Psoas muscle (tissue), 8 donors: ENCODE results near the gene CTBP2. TPM values are rescaled to one million over a fixed set of nuclear protein-coding genes. Genes with fewer than 3 reads are reported as not detected.
A peak's percentile ranks its signal among the peaks of the same experiment; 100 is the strongest.

ENCODE experiments used
- ATAC-seq, 4 donors: fragments of 200-7000 bp; cut with Tn5 transposase; one replicate each; pipeline ENCODE4 v1.9.1; 2020; ENCODE audit warnings: moderate library complexity in 3 of 4, mild to moderate bottlenecking in 2 of 4
- DNase-seq, 2 donors: peaks; one replicate each; pipeline ENCODE4 v3.0.0-alpha.2; 2020
- H3K27ac ChIP-seq: fragments of 200-600 bp; one replicate; pipeline ENCODE4 v1.8.0; 2022
- H3K27me3 ChIP-seq, 3 donors: fragments of 200-600 bp in 1 of 3; one replicate each; pipeline versions ENCODE4 v1.6.1 to v1.8.0; 2013 to 2022; ENCODE audit warnings: low read length in 2 of 3, mild to moderate bottlenecking in 2 of 3, moderate library complexity in 1 of 3; ENCODE audit not compliant: insufficient read depth in 3 of 3
- H3K36me3 ChIP-seq, 2 donors: fragments of 200-600 bp in 1 of 2; one replicate each; pipeline versions ENCODE4 v1.6.1 to v1.8.0; 2013 to 2022; ENCODE audit warnings: low read depth in 1 of 2, mild to moderate bottlenecking in 1 of 2, moderate library complexity in 1 of 2; ENCODE audit not compliant: insufficient read depth in 1 of 2
- H3K4me1 ChIP-seq: fragments of 200-600 bp; one replicate; pipeline ENCODE4 v1.8.0; 2022
- H3K4me3 ChIP-seq: fragments of 200-600 bp; one replicate; pipeline ENCODE4 v1.8.0; 2022; ENCODE audit warnings: mild to moderate bottlenecking
- H3K9me3 ChIP-seq: fragments of 200-600 bp; one replicate; pipeline ENCODE4 v1.8.0; 2022
- CTCF ChIP-seq: fragments of 200-600 bp; IDR thresholded peaks from one replicate; pipeline ENCODE4 v1.8.0; 2022; ENCODE audit warnings: antibody characterized with exemption
- WGBS, 3 donors: extraction: QIAGEN DNeasy Blood & Tissue Kit; methylation state at CpG; one replicate each; pipeline versions ENCODE4 v1.1.6 to v1.1.7; 2013; 5-methylcytosine and 5-hydroxymethylcytosine counted together
- intact Hi-C, 2 donors: fragments of 100-400 bp; cut with DNase I; formaldehyde crosslinking; loops; one replicate each; pipeline versions ENCODE4 v1.11.0 to v1.14.2; 2022
- polyA plus RNA-seq, 3 donors: library from polyadenylated mRNA; stranded (reverse); fragments of 200-250 nt; gene quantifications; one replicate each; pipeline ENCODE4 v1.2.3, GENCODE V29; 2013
- total RNA-seq, 4 donors: library from RNA; stranded (reverse); fragmentation: NEBNext Ultra II Directional in 2 of 4; extraction: Animal tissue kit (Norgen Biotek cat#: 25700) in 2 of 4; gene quantifications; one replicate each; pipeline versions ENCODE4 v1.2.1 to v1.2.4, GENCODE V29; 2021 to 2023
- donor health status: healthy with polysubstance abuse.
- donor health status: DM: no; HTN: no; CAD: no; lungs with moderate emphysema.
- donor health status: Bipolar disorder and iron deficiency.
- donor health status: healthy.
- donor health status: DM: yes; HTN: yes; CAD: no.
- donor health status: DM: no; HTN: no; CAD: no.
- donor health status: DM: no; HTN: no; CAD: no.
- donor health status: DM: yes; HTN: yes; CAD: no.

CTBP2 gene
- total and polyA plus RNA-seq, 7 donors, result 14.7 to 49.8 (median 33.0) TPM

DNA sequence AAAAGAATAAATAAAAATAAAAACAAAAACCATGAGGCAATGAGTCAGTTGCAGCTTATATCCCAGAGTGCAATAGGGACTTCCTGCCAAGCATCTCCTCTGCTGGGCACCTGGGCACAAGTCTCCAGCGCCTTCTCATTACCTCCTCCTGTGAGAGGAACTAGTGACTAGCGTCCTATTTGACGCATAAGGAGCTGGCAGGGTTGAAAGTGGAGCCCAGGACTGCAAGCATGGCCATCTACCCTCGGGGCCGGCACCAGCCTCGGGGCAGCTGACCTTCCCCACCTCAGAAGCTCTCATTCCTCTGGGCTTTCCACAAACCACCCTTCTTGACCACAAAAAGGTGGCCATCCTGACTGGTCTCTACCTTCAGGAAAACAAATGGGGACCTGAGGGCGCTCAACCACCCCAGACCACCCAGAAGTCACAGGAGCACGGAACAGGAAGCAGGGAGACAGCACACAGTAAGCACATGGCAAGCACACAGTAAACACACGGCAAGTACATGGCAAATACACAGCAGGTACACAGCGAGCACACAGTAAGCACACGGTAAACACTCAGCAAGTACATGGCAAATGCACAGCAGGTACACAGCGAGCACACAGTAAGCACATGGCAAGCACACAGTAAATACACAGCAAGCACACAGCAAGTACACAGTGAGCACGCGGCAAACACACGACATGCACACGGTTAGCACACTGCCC is 19.1 kb downstream of the CTBP2 start:
- TF ChIP-seq CTCF, result no peak
- Histone ChIP-seq H3K4me3 (no peak overlapping the region), H3K27ac (peak overlapping the region; percentile 69), H3K4me1 (peaks cover 85% of the 10 kb centered on the region), H3K27me3 (no peaks in the 10 kb centered on the region), H3K36me3 (no peaks in the 10 kb centered on the region), H3K9me3 (no peaks in the 10 kb centered on the region)
- DNase-seq (no peak), ATAC-seq (peak; percentile 42 to 77 (median 67))
- 55 to 68% (median 57%) methylated on average over 16 of the region's 16 CpGs for WGBS, 3 donors
- intact Hi-C loops, result loop anchor here in 1 of 2 donors (10.0 kb wide), 1 partner anchor 227 kb away; no protein-coding TSS in a partner anchor

GRCh38 chr10:125140151-125140550 is 20.2 kb downstream of the CTBP2 start:
- Histone ChIP-seq H3K36me3 (no peaks in the 10 kb centered on the region), H3K4me3 (no peak overlapping the region), H3K4me1 (peaks cover 75% of the 10 kb centered on the region), H3K27ac (no peak overlapping the region), H3K9me3 (no peaks in the 10 kb centered on the region), H3K27me3 (no peaks in the 10 kb centered on the region)
- no peak for DNase-seq
- TF ChIP-seq CTCF, result no peak
- intact Hi-C loops, result loop anchor here in 1 of 2 donors (10.0 kb wide), 1 partner anchor 225 kb away; no protein-coding TSS in a partner anchor
- WGBS, 3 donors, result 87 to 93% (median 91%) methylated on average over 11 of the region's 11 CpGs
- ATAC-seq, result no peak

DNA sequence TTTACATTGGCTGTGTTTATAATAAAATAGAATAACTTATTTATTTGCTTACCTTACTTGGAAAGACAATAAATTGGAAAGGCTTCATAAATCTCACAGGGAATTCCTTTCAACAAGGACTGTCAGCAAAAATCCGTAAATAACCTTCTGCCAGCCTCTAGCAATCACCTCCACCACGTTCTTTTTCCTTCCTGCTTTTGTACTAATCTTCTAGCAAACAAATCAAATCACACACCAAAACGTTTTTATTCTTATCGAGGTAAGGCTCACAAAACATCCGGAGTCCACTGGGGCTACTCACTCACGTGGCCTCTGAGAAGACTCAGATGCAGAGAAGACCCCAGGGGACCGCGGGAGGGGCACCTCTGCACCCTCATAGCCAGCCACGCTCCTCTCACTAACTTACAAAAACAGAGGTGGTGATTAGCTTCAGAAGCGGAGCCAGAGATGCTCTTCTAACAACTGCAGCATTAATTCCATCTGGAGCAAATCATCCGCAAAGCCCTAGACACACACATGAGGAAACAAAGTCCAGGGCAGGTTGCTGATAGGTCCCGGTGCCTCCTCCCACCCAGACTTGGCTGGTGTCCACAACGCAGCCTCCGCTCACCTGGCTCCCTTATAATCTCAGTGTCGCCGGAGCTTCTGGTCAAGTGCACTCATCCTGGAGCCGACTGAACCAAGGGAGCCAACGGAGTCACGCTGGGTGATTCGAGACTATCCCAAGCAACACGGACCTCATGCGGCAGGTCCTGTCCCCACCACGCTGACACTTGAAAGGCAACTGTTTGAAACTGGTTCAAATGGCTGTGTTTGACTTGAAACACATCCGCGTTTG is 22.5 kb downstream of the CTBP2 start:
- 35 to 45% (median 37%) methylated on average over 25 of the region's 25 CpGs for WGBS, 3 donors
- Histone ChIP-seq H3K9me3 (no peaks in the 10 kb centered on the region), H3K4me3 (peak overlapping the region; percentile 25), H3K36me3 (no peaks in the 10 kb centered on the region), H3K27me3 (no peaks in the 10 kb centered on the region), H3K27ac (peak overlapping the region; percentile 47), H3K4me1 (peaks cover 71% of the 10 kb centered on the region)
- no peak for DNase-seq
- peak; percentile 41 to 70 (median 63) for ATAC-seq
- intact Hi-C loops, result no loop called here
- TF ChIP-seq CTCF, result peak; percentile 11

DNA sequence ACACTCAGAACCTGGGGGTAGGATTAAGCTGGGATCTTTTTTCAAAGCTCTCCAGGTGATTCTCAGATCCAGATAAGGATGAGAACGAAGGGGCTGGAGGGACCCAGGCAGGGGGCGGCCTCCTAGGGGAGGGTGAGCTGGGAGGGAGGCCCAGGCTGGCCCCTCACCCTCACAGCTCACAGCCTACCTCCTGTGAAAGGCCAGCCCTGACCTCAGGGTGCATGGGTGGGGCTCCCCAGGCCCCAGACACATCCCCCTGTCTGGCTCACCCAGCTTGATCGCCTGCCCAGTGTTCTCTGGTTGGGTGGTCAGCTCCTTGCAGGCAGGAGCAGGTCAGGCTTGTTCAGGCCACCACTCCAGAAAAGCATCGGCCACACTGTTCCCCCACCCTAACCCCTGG is 24.3 kb downstream of the CTBP2 start:
- intact Hi-C loops, result no loop called here
- 96 to 100% (median 97%) methylated on average over 4 of the region's 4 CpGs for WGBS, 3 donors
- H3K36me3 ChIP-seq, result peaks cover 0 to 7% of the 10 kb centered on the region in 2 donors
- H3K4me3 ChIP-seq, result no peak overlapping the region
- no peaks in the 10 kb centered on the region for H3K27me3 ChIP-seq
- H3K27ac ChIP-seq, result peak overlapping the region; percentile 5
- ATAC-seq, result no peak
- DNase-seq, result no peak
- H3K9me3 ChIP-seq, result no peaks in the 10 kb centered on the region
- peaks cover 61% of the 10 kb centered on the region for H3K4me1 ChIP-seq
- no peak for TF ChIP-seq CTCF
